Keratinocyte (primary cell): ENCODE results near the gene ELMO2. TPM values are rescaled to one million over a fixed set of nuclear protein-coding genes. Genes with fewer than 3 reads are reported as not detected.

ENCODE experiments used
- DNase-seq: peaks from one replicate; pipeline ENCODE4 v3.0.0-alpha.2; 2011; ENCODE audit warnings: low read depth, missing footprints, low spot score
- FAIRE-seq: peaks from 2 replicates; lab custom pipeline; 2011; peaks lifted over from hg19 to GRCh38; lab: Jason Lieb, UNC
- H2AFZ ChIP-seq: 2 replicates; pipeline ENCODE4 v1.6.0; 2012; ENCODE audit warnings: low read length, control low read depth, inconsistent platforms; ENCODE audit not compliant: control insufficient read depth
- H3K27ac ChIP-seq: 2 replicates; pipeline ENCODE4 v1.5.1; 2011; ENCODE audit warnings: low read length; ENCODE audit not compliant: control insufficient read depth, insufficient read depth
- H3K27me3 ChIP-seq: 3 replicates; pipeline ENCODE4 v1.6.0; 2011; ENCODE audit warnings: low read length; ENCODE audit not compliant: control insufficient read depth, insufficient read depth; ENCODE audit errors: extremely low read depth
- H3K36me3 ChIP-seq, 2 experiments: 2 replicates in 1 of 2; 3 replicates in 1 of 2; pipeline ENCODE4 v1.5.1; 2011; ENCODE audit warnings: low read length in 2 of 2, mild to moderate bottlenecking in 1 of 2; ENCODE audit not compliant: control insufficient read depth in 2 of 2, insufficient read depth in 2 of 2; ENCODE audit errors: extremely low read depth in 1 of 2
- H3K4me1 ChIP-seq: 3 replicates; pipeline ENCODE4 v1.5.1; 2011; ENCODE audit warnings: low read length; ENCODE audit not compliant: control insufficient read depth, insufficient read depth; ENCODE audit errors: extremely low read depth
- H3K4me2 ChIP-seq: 3 replicates; pipeline ENCODE4 v1.6.0; 2011; ENCODE audit warnings: low read depth, low read length; ENCODE audit not compliant: control insufficient read depth, insufficient read depth; ENCODE audit errors: extremely low read depth
- H3K4me3 ChIP-seq, 3 experiments: fragments of 200-600 bp in 1 of 3; sonication (generic) in 1 of 3; 2 replicates in 2 of 3; 3 replicates in 1 of 3; pipeline ENCODE4 v1.5.1; 2011 to 2016; ENCODE audit warnings: low read length in 3 of 3, mild to moderate bottlenecking in 3 of 3, control low read depth in 2 of 3, inconsistent platforms in 1 of 3, low read depth in 1 of 3, mixed read lengths in 1 of 3, mixed run types in 1 of 3, moderate library complexity in 1 of 3; ENCODE audit not compliant: control insufficient read depth in 2 of 3, insufficient read depth in 2 of 3; ENCODE audit errors: extremely low read depth in 1 of 3
- H3K79me2 ChIP-seq: 2 replicates; pipeline ENCODE4 v1.6.0; 2012; ENCODE audit warnings: low read length; ENCODE audit not compliant: control insufficient read depth, insufficient read depth
- H3K9ac ChIP-seq: 3 replicates; pipeline ENCODE4 v1.6.0; 2011; ENCODE audit warnings: low read length; ENCODE audit not compliant: control insufficient read depth, insufficient read depth; ENCODE audit errors: extremely low read depth
- H3K9me1 ChIP-seq: 3 replicates; pipeline ENCODE4 v1.6.0; 2011; ENCODE audit warnings: low read length; ENCODE audit not compliant: control insufficient read depth, insufficient read depth; ENCODE audit errors: extremely low read depth
- H3K9me3 ChIP-seq: 2 replicates; pipeline ENCODE4 v1.5.1; 2012; ENCODE audit warnings: low read depth, low read length; ENCODE audit not compliant: control insufficient read depth
- H4K20me1 ChIP-seq: 3 replicates; pipeline ENCODE4 v1.6.0; 2011; ENCODE audit warnings: low read length; ENCODE audit not compliant: control insufficient read depth, insufficient read depth; ENCODE audit errors: extremely low read depth
- EZH2 ChIP-seq: IDR thresholded peaks from one replicate; pipeline ENCODE4 v1.6.1; 2012; ENCODE audit warnings: inconsistent platforms, mild to moderate bottlenecking, low read length, moderate library complexity
- dilution Hi-C: fragments of 300-500 bp; cut with MboI; formaldehyde crosslinking; loops from one replicate; pipeline ENCODE4 v1.7.0; 2020; ENCODE audit warnings: low sequenced_read_pairs; ENCODE audit not compliant: extremely low pct_ligation_motif_present
- polyA plus RNA-seq, 5 experiments: library from polyadenylated mRNA; depleted of rRNA in 3 of 5; stranded (reverse) in 3 of 5; stranded (forward) in 1 of 5; unstranded in 1 of 5; fragments of >200 nt; gene quantifications; 1 replicate in 1 of 5; 2 replicates in 3 of 5; 3 replicates in 1 of 5; pipeline versions ENCODE4 v1.2.1 to v1.2.3, GENCODE V29; 2011 to 2012; ENCODE audit warnings: missing spikeins in 2 of 5, low read depth in 1 of 5, low replicate concordance in 1 of 5
- TF ChIP-seq, protein P1 (sequence below), 3 experiments: IDR thresholded peaks in 1 of 3; conservative IDR thresholded peaks in 1 of 3; optimal IDR thresholded peaks in 1 of 3; 2 replicates in 2 of 3; 3 replicates in 1 of 3; pipeline versions ENCODE3 to v1.5.1; 2011; ENCODE audit warnings: low read length in 3 of 3, mild to moderate bottlenecking in 3 of 3, moderate library complexity in 2 of 3, control low read depth in 1 of 3, inconsistent platforms in 1 of 3; ENCODE audit not compliant: insufficient read depth in 2 of 3; ENCODE audit errors: extremely low read depth in 1 of 3

The ELMO2 gene
- polyA plus RNA-seq, 1 donor (not counting 4 experiments of a cell fraction or from before 2014, with no cell fraction given) = 28.5 TPM

DNA sequence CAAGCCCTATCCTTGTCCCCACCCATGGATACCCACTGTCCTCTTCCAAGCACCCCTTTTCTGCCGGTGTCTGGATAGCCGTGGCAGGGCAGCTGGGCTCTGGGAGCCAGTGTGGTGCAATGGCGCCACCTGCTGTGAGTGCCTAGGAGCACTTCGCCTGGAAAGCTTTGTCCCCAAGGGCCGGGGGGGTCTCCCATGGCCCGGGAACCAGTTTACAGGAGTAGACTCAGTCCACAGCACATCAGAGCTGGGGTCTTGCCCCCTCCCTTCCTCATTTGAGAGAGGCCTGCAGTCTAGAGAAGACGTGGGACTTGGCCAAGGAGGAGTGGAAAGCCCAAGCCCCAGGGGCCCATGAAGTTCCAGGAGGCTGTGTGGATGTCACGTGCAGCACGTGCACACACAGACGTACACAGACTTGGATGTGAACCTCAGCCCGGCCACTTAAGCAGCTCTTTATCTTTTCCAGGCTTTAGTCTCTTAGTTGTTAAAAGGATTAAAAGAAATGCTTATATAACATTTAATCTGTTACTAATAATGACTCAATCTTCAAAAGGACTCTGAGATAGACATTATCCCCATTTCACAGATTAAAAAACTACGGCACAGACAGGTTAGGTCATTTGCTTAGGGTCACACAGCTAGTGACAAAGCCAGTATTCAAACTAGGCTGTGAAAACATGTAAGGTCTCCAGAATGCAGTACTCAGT lies 57.2 kb downstream of the ELMO2 start:
- TF ChIP-seq, protein P1, sequence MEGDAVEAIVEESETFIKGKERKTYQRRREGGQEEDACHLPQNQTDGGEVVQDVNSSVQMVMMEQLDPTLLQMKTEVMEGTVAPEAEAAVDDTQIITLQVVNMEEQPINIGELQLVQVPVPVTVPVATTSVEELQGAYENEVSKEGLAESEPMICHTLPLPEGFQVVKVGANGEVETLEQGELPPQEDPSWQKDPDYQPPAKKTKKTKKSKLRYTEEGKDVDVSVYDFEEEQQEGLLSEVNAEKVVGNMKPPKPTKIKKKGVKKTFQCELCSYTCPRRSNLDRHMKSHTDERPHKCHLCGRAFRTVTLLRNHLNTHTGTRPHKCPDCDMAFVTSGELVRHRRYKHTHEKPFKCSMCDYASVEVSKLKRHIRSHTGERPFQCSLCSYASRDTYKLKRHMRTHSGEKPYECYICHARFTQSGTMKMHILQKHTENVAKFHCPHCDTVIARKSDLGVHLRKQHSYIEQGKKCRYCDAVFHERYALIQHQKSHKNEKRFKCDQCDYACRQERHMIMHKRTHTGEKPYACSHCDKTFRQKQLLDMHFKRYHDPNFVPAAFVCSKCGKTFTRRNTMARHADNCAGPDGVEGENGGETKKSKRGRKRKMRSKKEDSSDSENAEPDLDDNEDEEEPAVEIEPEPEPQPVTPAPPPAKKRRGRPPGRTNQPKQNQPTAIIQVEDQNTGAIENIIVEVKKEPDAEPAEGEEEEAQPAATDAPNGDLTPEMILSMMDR (optimal IDR thresholded peaks at IDR 0.05 in 1 of 3, IDR thresholded peaks at IDR 0.05 in 1 of 3, conservative IDR thresholded peaks at IDR 0.05 in 1 of 3; ENCODE audit: extremely low read depth in 1 of 3, insufficient read depth in 2 of 3, low read length in 3 of 3) = peak; percentile 67 to 96 (median 90)
- no peak for TF ChIP-seq EZH2
- Histone ChIP-seq H3K9me1 (no peaks in the 10 kb centered on the region), H3K79me2 (no peaks in the 10 kb centered on the region), H3K4me2 (no peak overlapping the region), H3K36me3 (peaks cover 1 to 9% of the 10 kb centered on the region in 2 experiments), H4K20me1 (no peaks in the 10 kb centered on the region), H3K4me1 (no peaks in the 10 kb centered on the region), H3K4me3 (no peak overlapping the region), H2AFZ (no peak overlapping the region), H3K9ac (no peak overlapping the region), H3K27ac (no peak overlapping the region), H3K9me3 (no peaks in the 10 kb centered on the region), H3K27me3 (peaks cover under 1% of the 10 kb centered on the region)
- dilution Hi-C loops = no loop called here
- no peak for DNase-seq
- no peak for FAIRE-seq

DNA sequence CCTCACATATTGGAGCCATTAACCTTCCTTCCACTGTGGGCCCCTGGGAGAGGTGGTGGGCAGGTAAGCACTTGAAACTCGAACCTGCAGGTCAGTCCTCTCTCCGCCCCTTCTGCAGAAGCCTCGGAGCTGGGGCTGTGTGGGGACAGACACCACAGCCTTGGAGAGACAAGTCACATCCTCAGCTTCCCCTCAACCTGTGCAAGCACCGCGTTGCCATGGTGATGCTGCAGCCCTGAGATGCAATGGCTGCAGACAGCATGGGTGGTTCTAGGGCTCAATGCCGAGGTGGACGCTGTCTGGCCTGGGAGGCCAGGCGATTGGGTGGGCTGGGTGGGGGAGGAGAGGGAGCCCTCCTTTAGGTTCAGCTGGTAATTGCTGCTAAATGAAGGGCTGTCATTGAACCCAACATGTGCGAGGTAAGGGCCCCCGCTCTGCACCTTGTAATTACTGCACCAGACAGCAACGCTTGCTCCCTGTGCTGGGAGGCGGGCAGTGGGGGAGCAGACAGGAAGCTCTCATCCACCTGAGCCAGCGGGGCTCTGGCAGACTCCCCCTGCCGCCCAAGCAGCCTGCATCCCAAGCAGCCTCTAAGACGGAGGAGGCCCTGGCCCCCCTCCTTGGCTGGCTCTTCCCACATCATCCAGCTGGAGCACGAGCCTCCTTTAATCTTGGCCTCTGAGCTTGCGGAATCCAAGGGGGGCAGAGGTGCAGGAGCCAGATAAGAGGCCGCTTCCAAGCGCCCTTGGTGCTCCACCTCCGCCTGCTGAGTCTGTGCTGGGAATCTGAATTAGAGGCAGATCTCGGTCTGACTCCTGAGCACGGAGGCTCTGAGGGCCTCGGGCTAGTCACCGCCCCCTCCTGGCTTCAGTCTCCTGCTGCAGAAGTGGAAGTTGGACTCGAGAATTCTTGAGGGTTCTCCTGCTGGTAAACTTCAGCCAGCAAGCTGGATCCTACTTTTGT lies 58.3 kb downstream of the ELMO2 start:
- H3K27me3 ChIP-seq = peaks cover 8% of the 10 kb centered on the region
- FAIRE-seq (no peak), DNase-seq (no peak)
- no peak overlapping the region for H3K4me2 ChIP-seq
- H3K79me2 ChIP-seq = no peaks in the 10 kb centered on the region
- H3K9ac ChIP-seq = no peak overlapping the region
- no peaks in the 10 kb centered on the region for H4K20me1 ChIP-seq
- dilution Hi-C loops = no loop called here
- H3K9me1 ChIP-seq = no peaks in the 10 kb centered on the region
- TF ChIP-seq, protein P1 (optimal IDR thresholded peaks at IDR 0.05 in 1 of 3, IDR thresholded peaks at IDR 0.05 in 1 of 3, conservative IDR thresholded peaks at IDR 0.05 in 1 of 3; ENCODE audit: extremely low read depth in 1 of 3, insufficient read depth in 2 of 3, low read length in 3 of 3) = peak in 1 of 3 experiments; percentile 14
- TF ChIP-seq EZH2 = no peak
- H3K36me3 ChIP-seq = peaks cover 1 to 5% of the 10 kb centered on the region in 2 experiments
- H3K27ac ChIP-seq = no peak overlapping the region
- H2AFZ ChIP-seq = no peak overlapping the region
- no peaks in the 10 kb centered on the region for H3K9me3 ChIP-seq
- H3K4me3 ChIP-seq = no peak overlapping the region
- H3K4me1 ChIP-seq = peaks cover 3% of the 10 kb centered on the region
